ENCODE measurements around the gene SLC19A2. TPM values are rescaled to one million over a fixed set of nuclear protein-coding genes. Genes with fewer than 3 reads are reported as not detected.
"Not testable (repeated sequence)": the region's sequence is repeated elsewhere in the genome, so short reads cannot be mapped to it uniquely, and the experiment has no call there.

SLC19A2 gene
- polyA plus RNA-seq, 1 donor = 12.1 TPM

DNA sequence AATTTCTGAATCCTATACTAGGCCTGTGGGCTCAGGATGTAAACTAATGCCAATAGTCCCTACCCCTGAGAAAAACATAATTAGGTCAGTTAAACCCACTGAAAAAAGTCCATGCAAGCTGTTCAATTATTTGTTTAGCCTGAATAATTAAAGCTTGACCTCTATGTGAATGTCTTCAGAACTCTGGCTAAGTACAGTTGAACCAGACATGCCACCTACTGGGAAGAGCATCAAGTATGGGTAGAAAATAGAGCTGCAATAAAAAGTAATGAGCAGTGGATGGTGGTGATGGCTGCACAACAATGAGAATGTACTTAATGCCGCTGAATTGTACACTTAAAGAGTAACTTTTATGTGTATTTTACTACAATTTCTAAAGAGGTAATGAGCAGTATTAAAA lies 23.6 kb upstream of the SLC19A2 start:
- Histone ChIP-seq H3K4me3 (ENCODE audit: low read length) (no peak overlapping the region), H3K9me3 (ENCODE audit: control insufficient read depth, low read depth, low read length) (no peaks in the 10 kb centered on the region), H3K27me3 (ENCODE audit: control insufficient read depth, insufficient read depth, low read length) (no peaks in the 10 kb centered on the region), H3K36me3 (ENCODE audit: control insufficient read depth, insufficient read depth, low read length) (no peaks in the 10 kb centered on the region), H3K27ac (ENCODE audit: low read length) (no peak overlapping the region), H3K4me1 (ENCODE audit: control insufficient read depth, insufficient read depth, low read length) (no peaks in the 10 kb centered on the region)
- 100% methylated on average over 1 of the region's 1 CpG for WGBS (ENCODE audit: insufficient coverage, low lambda C conversion rate)
- DNase-seq = no peak

DNA sequence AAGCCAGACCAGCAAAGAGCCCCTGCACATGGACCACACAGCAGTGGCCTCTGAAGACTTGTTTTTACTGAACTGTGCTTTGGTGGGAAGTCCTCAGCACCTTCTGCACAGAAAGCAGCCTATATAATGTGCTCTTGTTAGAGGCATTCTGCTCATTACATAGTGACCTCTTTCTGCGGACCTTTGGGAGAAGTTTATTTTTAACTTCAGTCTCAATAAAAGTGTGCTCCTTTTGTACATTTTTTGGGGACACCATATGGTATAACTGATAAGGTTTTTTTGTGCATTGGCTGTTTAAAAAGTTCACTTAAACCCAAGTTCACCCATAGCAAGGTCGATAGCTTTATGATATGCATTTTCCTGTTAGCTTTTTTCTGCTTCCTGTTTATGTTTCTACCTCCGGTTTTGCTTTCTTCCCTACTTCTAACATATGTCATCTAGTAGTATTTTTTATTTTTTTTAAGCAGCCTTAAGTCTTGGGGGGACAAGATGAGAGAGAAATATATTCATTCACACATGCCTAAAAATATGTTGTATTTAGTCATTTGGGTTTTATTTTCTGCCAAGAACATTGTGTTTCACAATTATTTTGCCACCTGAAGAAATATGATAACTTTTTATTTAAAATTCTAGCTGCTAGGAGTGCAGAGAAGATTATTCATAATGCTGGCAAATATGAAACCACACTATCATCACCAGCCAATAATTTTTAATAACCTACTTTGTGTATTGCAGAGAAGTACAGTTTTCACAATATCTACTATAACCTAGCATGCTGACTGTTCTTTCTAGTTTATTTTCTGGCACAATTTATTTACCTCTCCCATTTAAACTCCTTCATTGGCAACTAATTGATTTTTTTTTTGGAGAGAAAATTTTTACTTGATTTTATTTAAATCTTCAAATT lies 22.9 kb upstream of the SLC19A2 start:
- Histone ChIP-seq H3K4me1 (ENCODE audit: control insufficient read depth, insufficient read depth, low read length) (no peaks in the 10 kb centered on the region), H3K4me3 (ENCODE audit: low read length) (no peak overlapping the region), H3K9me3 (ENCODE audit: control insufficient read depth, low read depth, low read length) (no peaks in the 10 kb centered on the region), H3K27ac (ENCODE audit: low read length) (no peak overlapping the region), H3K36me3 (ENCODE audit: control insufficient read depth, insufficient read depth, low read length) (no peaks in the 10 kb centered on the region), H3K27me3 (ENCODE audit: control insufficient read depth, insufficient read depth, low read length) (no peaks in the 10 kb centered on the region)
- 18% methylated on average over 3 of the region's 3 CpGs for WGBS (ENCODE audit: insufficient coverage, low lambda C conversion rate)
- peak in 1 of 2 donors; percentile 25 for DNase-seq

DNA sequence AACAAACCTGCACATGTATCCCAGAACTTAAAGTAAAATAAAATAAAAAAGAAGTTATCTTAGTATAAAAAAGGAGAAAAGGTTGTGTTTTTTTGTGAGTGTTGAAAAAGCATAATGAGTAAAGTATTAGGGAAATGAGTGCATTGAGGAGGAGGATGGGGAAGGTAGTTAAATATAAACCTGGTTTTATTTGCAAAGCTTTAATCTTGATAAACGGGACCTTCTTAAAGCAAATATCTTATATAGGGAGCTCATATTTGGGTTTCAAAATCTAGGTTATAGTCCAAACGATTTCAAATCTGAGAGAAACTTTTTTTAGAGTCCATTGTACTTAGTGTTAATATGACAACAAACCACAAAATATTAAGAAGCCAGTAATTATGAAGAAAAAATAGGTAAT lies 21.7 kb upstream of the SLC19A2 start:
- Histone ChIP-seq H3K27me3 (ENCODE audit: control insufficient read depth, insufficient read depth, low read length) (no peaks in the 10 kb centered on the region), H3K9me3 (ENCODE audit: control insufficient read depth, low read depth, low read length) (no peaks in the 10 kb centered on the region), H3K36me3 (ENCODE audit: control insufficient read depth, insufficient read depth, low read length) (no peaks in the 10 kb centered on the region), H3K27ac (ENCODE audit: low read length) (no peak overlapping the region), H3K4me3 (ENCODE audit: low read length) (no peak overlapping the region), H3K4me1 (ENCODE audit: control insufficient read depth, insufficient read depth, low read length) (no peaks in the 10 kb centered on the region)
- no peak for DNase-seq
- WGBS (ENCODE audit: insufficient coverage, low lambda C conversion rate) = 40% methylated on average over 1 of the region's 2 CpGs

DNA sequence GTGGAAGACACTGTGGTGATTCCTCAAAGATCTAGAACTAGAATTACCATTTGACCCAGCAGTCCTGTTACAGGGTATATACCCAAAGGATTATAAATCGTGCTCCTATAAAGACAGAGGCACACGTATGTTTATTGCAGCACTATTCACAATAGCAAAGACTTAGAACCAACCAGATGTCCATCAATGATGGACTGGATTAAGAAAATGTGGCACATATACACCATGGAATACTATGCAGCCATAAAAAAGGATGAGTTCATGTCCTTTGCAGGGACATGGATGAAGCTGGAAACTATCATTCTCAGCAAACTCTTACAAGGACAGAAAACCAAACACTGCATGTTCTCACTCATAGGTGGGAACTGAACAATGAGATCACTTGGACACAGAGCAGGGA lies 17.9 kb upstream of the SLC19A2 start:
- H3K9me3 ChIP-seq (ENCODE audit: control insufficient read depth, low read depth, low read length); H3K27ac ChIP-seq (ENCODE audit: low read length); DNase-seq; H3K4me1 ChIP-seq (ENCODE audit: control insufficient read depth, insufficient read depth, low read length); H3K36me3 ChIP-seq (ENCODE audit: control insufficient read depth, insufficient read depth, low read length); H3K27me3 ChIP-seq (ENCODE audit: control insufficient read depth, insufficient read depth, low read length); H3K4me3 ChIP-seq (ENCODE audit: low read length): not testable (repeated sequence)
- no CpG with 5 or more reads among the region's 2 CpGs for WGBS (ENCODE audit: insufficient coverage, low lambda C conversion rate)

DNA sequence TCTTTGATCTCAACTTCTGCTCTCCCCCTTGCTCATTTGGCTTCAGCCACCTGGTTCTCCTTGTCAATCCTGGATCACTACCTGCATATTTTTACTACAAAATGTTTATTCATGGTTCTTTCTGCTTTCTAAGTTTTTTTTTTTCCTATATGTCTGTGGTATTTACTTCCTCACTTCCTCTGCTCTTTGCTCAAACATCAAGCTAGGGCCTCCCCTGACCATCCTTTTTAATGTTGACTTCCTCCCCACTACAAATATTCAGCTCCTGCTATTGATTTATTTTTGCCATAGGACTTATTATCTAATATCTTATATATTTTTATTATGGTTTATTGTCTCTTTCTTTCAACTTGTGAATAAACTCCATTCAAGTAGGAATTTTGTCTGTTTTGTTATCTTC lies 14.1 kb upstream of the SLC19A2 start:
- Histone ChIP-seq H3K4me1 (ENCODE audit: control insufficient read depth, insufficient read depth, low read length) (no peaks in the 10 kb centered on the region), H3K27ac (ENCODE audit: low read length) (no peak overlapping the region), H3K9me3 (ENCODE audit: control insufficient read depth, low read depth, low read length) (no peaks in the 10 kb centered on the region), H3K36me3 (ENCODE audit: control insufficient read depth, insufficient read depth, low read length) (no peaks in the 10 kb centered on the region), H3K27me3 (ENCODE audit: control insufficient read depth, insufficient read depth, low read length) (no peaks in the 10 kb centered on the region), H3K4me3 (ENCODE audit: low read length) (no peak overlapping the region)
- no peak for DNase-seq

DNA sequence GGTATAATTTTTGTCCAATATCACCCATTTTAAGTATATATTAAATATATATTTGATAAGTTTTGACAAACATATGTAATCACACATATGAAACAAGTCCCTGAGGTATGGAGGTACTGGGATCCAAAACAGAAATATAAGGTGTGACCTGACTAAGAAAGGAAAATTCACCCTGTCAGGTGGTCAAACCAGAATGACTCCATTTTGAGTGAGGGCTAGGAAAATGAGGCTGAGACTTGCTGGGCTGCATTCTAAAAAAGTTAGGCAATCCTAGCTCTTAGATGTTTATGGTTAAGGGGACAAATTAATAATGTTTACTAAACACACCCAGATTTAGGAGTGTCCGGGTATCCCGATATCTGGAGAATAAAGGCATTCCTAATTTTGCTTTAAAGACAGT lies 11.6 kb upstream of the SLC19A2 start:
- no peak for DNase-seq
- no peaks in the 10 kb centered on the region for H3K36me3 ChIP-seq (ENCODE audit: control insufficient read depth, insufficient read depth, low read length)
- 92% methylated on average over 2 of the region's 2 CpGs for WGBS (ENCODE audit: insufficient coverage, low lambda C conversion rate)
- no peaks in the 10 kb centered on the region for H3K9me3 ChIP-seq (ENCODE audit: control insufficient read depth, low read depth, low read length)
- no peak overlapping the region for H3K27ac ChIP-seq (ENCODE audit: low read length)
- H3K27me3 ChIP-seq (ENCODE audit: control insufficient read depth, insufficient read depth, low read length) = no peaks in the 10 kb centered on the region
- no peak overlapping the region for H3K4me3 ChIP-seq (ENCODE audit: low read length)
- no peaks in the 10 kb centered on the region for H3K4me1 ChIP-seq (ENCODE audit: control insufficient read depth, insufficient read depth, low read length)

DNA sequence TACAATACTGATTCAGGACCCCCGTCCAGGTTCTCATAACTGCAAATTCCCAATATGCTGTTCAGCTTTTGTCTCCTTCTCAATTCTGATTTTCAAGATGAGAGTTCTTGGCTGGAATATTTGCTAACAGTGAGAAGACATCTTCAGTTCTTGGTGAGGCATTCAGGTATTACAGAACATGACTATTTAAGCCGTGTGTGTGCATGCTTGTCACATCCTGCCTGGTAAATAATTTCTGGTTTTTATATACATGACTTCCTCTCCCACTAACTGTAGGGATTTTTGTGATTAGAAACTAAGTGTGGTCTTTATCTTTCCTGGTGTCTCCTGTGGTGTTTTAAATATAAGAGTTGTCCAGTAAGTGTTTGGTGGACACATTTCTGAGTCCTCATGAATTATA lies 10.2 kb upstream of the SLC19A2 start:
- no peaks in the 10 kb centered on the region for H3K27me3 ChIP-seq (ENCODE audit: control insufficient read depth, insufficient read depth, low read length)
- no peak for DNase-seq

DNA sequence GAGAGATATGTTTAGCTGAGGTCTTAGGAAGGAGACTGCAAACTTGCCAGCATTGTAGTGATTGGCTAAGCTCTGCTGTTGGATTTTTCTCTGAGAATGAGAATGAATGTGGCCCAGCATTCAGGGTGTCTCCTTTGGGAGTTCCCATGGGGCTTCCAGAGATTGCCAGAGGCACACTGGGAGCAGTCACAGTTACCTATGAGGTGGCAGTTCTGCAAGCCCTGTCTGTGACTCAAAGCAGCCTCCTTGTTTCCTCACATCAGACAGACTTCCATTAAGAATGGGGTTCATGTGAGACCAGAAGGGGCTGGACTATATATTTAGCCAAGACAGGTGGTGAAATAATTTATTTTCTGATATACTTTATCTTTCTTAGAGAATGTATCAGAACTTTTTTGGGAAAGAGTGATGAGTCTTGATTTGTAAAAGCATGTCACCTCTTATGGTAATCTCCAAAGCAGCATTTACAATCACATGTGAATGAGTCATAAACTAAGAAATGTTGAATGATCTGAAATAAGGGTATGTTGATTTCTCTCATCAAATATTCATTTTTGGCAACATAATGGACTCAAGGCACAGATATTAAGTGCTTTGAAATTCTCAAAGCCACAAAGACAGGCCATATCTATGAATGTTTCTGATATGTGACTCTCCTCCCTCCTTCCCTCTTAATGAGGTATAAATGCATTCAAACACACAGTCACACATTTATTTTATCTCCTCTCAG lies 9.5 kb upstream of the SLC19A2 start:
- Histone ChIP-seq H3K27ac (ENCODE audit: low read length) (no peak overlapping the region), H3K9me3 (ENCODE audit: control insufficient read depth, low read depth, low read length) (no peaks in the 10 kb centered on the region), H3K36me3 (ENCODE audit: control insufficient read depth, insufficient read depth, low read length) (no peaks in the 10 kb centered on the region), H3K4me1 (ENCODE audit: control insufficient read depth, insufficient read depth, low read length) (no peaks in the 10 kb centered on the region), H3K27me3 (ENCODE audit: control insufficient read depth, insufficient read depth, low read length) (no peaks in the 10 kb centered on the region), H3K4me3 (ENCODE audit: low read length) (no peak overlapping the region)
- no peak for DNase-seq

More for the DNA sequence above, 10.2 kb upstream of the SLC19A2 start:
- no CpG with 5 or more reads among the region's 2 CpGs for WGBS (ENCODE audit: insufficient coverage, low lambda C conversion rate)
- no peaks in the 10 kb centered on the region for H3K4me1 ChIP-seq (ENCODE audit: control insufficient read depth, insufficient read depth, low read length)
- no peaks in the 10 kb centered on the region for H3K9me3 ChIP-seq (ENCODE audit: control insufficient read depth, low read depth, low read length)
- H3K36me3 ChIP-seq (ENCODE audit: control insufficient read depth, insufficient read depth, low read length) = no peaks in the 10 kb centered on the region
- H3K27ac ChIP-seq (ENCODE audit: low read length) = no peak overlapping the region
- no peak overlapping the region for H3K4me3 ChIP-seq (ENCODE audit: low read length)

DNA sequence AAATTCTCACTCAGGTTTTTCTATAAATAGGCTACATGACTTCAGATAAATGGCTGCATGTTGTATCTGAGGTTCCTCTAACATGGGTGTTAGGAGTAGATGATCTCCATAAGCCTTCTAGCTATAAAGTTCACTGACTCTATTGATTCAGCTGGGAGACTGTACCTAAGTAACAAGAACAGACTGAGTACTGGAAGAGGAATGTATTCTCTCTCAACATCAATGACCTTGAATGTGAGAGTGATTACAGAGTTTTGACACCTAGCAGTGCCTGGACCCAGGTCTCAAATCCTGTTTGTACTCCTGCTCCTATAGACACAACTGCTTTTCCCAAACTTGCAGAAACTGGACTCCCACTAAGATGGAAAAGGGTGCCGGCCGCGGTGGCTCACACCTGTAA lies 8.6 kb upstream of the SLC19A2 start:
- DNase-seq = no peak
- no peak overlapping the region for H3K27ac ChIP-seq (ENCODE audit: low read length)
- no peaks in the 10 kb centered on the region for H3K4me1 ChIP-seq (ENCODE audit: control insufficient read depth, insufficient read depth, low read length)
- WGBS (ENCODE audit: insufficient coverage, low lambda C conversion rate) = no CpG with 5 or more reads among the region's 3 CpGs
- no peaks in the 10 kb centered on the region for H3K27me3 ChIP-seq (ENCODE audit: control insufficient read depth, insufficient read depth, low read length)
- no peak overlapping the region for H3K4me3 ChIP-seq (ENCODE audit: low read length)
- H3K36me3 ChIP-seq (ENCODE audit: control insufficient read depth, insufficient read depth, low read length) = no peaks in the 10 kb centered on the region
- H3K9me3 ChIP-seq (ENCODE audit: control insufficient read depth, low read depth, low read length) = no peaks in the 10 kb centered on the region

DNA sequence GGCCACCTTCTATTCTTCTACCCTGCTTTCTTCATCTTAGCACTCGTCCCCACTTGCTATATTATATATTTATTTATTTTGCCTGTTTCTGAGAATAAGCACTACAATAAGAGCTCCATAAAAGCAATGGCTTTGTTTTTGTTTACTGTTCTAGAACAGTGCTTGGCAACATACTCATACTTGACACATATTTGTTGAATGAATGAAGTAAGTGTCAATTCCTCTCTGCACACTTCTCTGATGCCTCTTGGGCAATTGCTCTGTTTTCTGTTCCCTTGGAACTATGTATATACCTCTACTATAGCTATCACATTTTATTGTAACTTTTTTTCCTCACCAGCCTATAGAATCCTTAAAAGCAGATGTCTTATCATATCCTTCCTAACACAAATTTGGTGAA lies 7.5 kb upstream of the SLC19A2 start:
- Histone ChIP-seq H3K27ac (ENCODE audit: low read length) (no peak overlapping the region), H3K27me3 (ENCODE audit: control insufficient read depth, insufficient read depth, low read length) (no peaks in the 10 kb centered on the region), H3K4me3 (ENCODE audit: low read length) (no peak overlapping the region), H3K4me1 (ENCODE audit: control insufficient read depth, insufficient read depth, low read length) (no peaks in the 10 kb centered on the region), H3K9me3 (ENCODE audit: control insufficient read depth, low read depth, low read length) (no peaks in the 10 kb centered on the region), H3K36me3 (ENCODE audit: control insufficient read depth, insufficient read depth, low read length) (no peaks in the 10 kb centered on the region)
- WGBS (ENCODE audit: insufficient coverage, low lambda C conversion rate) = 100% methylated on average over 1 of the region's 1 CpG
- DNase-seq = no peak

Data from large intestine (tissue), 3 donors.